HFFc6 (cell line): Measurements from ENCODE around the gene B4GAT1. TPM values are rescaled to one million over a fixed set of nuclear protein-coding genes. Genes with fewer than 3 reads are reported as not detected.

ENCODE experiments used
- DNase-seq: peaks from one replicate; pipeline ENCODE4 v3.0.0-alpha.2; 2018
- H3K27ac Mint-ChIP-seq: 2 replicates; pipeline ENCODE4 v1.8.0; 2020; ENCODE audit warnings: mild to moderate bottlenecking, mixed read lengths
- H3K27me3 Mint-ChIP-seq: 2 replicates; pipeline ENCODE4 v1.8.0; 2021; ENCODE audit warnings: mild to moderate bottlenecking, moderate library complexity, mixed read lengths; ENCODE audit not compliant: insufficient read depth
- H3K36me3 Mint-ChIP-seq: 2 replicates; pipeline ENCODE4 v1.8.0; 2021; ENCODE audit warnings: low read depth, mixed read lengths
- H3K4me1 Mint-ChIP-seq: 2 replicates; pipeline ENCODE4 v1.8.0; 2020; ENCODE audit warnings: low read depth, mixed read lengths
- H3K4me3 Mint-ChIP-seq: 2 replicates; pipeline ENCODE4 v1.8.0; 2020; ENCODE audit warnings: mild to moderate bottlenecking, moderate library complexity, mixed read lengths
- H3K9me3 Mint-ChIP-seq: 2 replicates; pipeline ENCODE4 v1.8.0; 2020; ENCODE audit warnings: mild to moderate bottlenecking, mixed read lengths
- CTCF ChIP-seq: fragments of 200-600 bp; sonication (generic); IDR thresholded peaks from 2 replicates; pipeline ENCODE4 v1.5.0; 2021; ENCODE audit warnings: antibody characterized with exemption, mild to moderate bottlenecking
- total RNA-seq, 6 experiments: library from RNA; stranded (reverse); fragmentation: NEBNext Ultra II Directional; extraction: Animal tissue kit (Norgen Biotek cat#: 25700); gene quantifications; 2 replicates in 1 of 6; 3 replicates in 5 of 6; pipeline ENCODE4 v1.2.3, GENCODE V29; 2021

B4GAT1 gene
- total RNA-seq, 6 experiments from 2014 or later = 21.5 to 26.4 (median 24.3) TPM

GRCh38 chr11:66367561-66368312 is 20.3 kb upstream of the B4GAT1 start:
- H3K27me3 Mint-ChIP-seq = peaks cover 32% of the 10 kb centered on the region
- H3K9me3 Mint-ChIP-seq = no peaks in the 10 kb centered on the region
- TF ChIP-seq CTCF = no peak
- no peak for DNase-seq
- no peak overlapping the region for H3K27ac Mint-ChIP-seq
- H3K4me3 Mint-ChIP-seq = no peak overlapping the region
- no peaks in the 10 kb centered on the region for H3K36me3 Mint-ChIP-seq
- H3K4me1 Mint-ChIP-seq = peaks cover 15% of the 10 kb centered on the region

GRCh38 chr11:66366844-66367477 is 19.5 kb upstream of the B4GAT1 start:
- H3K36me3 Mint-ChIP-seq = no peaks in the 10 kb centered on the region
- no peak overlapping the region for H3K4me3 Mint-ChIP-seq
- peaks cover 15% of the 10 kb centered on the region for H3K4me1 Mint-ChIP-seq
- DNase-seq = no peak
- no peak for TF ChIP-seq CTCF
- no peaks in the 10 kb centered on the region for H3K9me3 Mint-ChIP-seq
- H3K27me3 Mint-ChIP-seq = peaks cover 31% of the 10 kb centered on the region
- no peak overlapping the region for H3K27ac Mint-ChIP-seq

- Mint-ChIP-seq H3K4me3 (no peak overlapping the region), H3K36me3 (no peaks in the 10 kb centered on the region), H3K27me3 (peaks cover 34% of the 10 kb centered on the region), H3K27ac (no peak overlapping the region), H3K4me1 (peaks cover 14% of the 10 kb centered on the region), H3K9me3 (no peaks in the 10 kb centered on the region)
- no peak for DNase-seq
- TF ChIP-seq CTCF = no peak
Measured at GRCh38 chr11:66365711-66366619, 18.5 kb upstream of the B4GAT1 start.

- peaks cover 6% of the 10 kb centered on the region for H3K4me1 Mint-ChIP-seq
- peaks cover 32% of the 10 kb centered on the region for H3K27me3 Mint-ChIP-seq
- no peak overlapping the region for H3K27ac Mint-ChIP-seq
- H3K9me3 Mint-ChIP-seq = no peaks in the 10 kb centered on the region
- no peaks in the 10 kb centered on the region for H3K36me3 Mint-ChIP-seq
- no peak overlapping the region for H3K4me3 Mint-ChIP-seq
- DNase-seq = no peak
- no peak for TF ChIP-seq CTCF
Measured at GRCh38 chr11:66365166-66365565, 17.7 kb upstream of the B4GAT1 start.

DNA sequence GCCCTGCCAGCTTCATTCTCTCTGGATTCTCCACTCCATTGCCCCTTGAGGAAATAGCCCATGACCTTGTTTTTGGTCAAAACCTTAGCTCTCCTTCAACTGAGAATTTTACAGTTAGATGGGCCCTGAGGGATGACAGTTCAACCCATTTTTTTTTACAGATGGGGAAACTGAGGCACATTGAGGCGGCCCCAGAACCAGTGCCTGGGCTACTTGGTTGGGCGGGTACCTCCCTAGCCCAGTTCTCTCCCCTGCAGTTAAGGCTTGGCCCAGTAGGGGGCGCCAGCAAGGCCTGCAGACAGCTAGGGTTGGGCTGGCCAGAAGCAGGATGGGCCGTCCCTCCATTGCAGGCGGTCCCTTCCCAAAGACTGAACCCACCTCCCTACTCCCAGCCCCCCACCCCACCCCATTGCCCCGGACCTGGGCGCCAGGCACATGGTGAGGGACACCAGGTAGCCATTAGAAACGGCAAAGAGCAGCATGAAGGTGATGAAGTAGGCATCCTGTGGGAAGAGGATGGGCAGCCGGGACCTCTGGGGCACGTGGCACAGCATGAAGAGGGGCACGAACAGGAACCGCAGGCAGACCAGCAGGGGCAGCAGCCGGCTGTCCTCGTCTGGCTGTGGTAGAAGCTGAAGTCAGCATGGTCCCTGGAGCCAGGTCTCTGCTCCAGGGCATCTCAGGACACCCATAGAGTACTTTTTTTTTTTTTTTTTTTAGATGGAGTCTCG is 16.5 kb upstream of the B4GAT1 start:
- peak; percentile 80 for TF ChIP-seq CTCF
- Mint-ChIP-seq H3K4me1 (no peaks in the 10 kb centered on the region), H3K9me3 (no peaks in the 10 kb centered on the region), H3K27me3 (peaks cover 24% of the 10 kb centered on the region), H3K27ac (no peak overlapping the region), H3K4me3 (no peak overlapping the region), H3K36me3 (no peaks in the 10 kb centered on the region)
- no peak for DNase-seq
